IPS-18c (cell line): ENCODE measurements around the gene RPRML.
"Not testable (repeated sequence)": the region's sequence is repeated elsewhere in the genome, so short reads cannot be mapped to it uniquely, and the experiment has no call there.

Source experiments
- H3K4me3 ChIP-seq: 2 replicates; pipeline ENCODE4 v1.7.0; 2013; ENCODE audit warnings: low read depth, mild to moderate bottlenecking, low read length, moderate library complexity; ENCODE audit not compliant: insufficient read depth
- H3K9me3 ChIP-seq: one replicate; pipeline ENCODE4 v1.6.1; 2013; ENCODE audit warnings: mild to moderate bottlenecking, low read length, moderate library complexity; ENCODE audit not compliant: control insufficient read depth, insufficient read depth

Gene RPRML

GRCh38 chr17:46979147-46979863, at the start of gene RPRML:
Gene RPRML (minus strand): TSS chr17:46979253. CDS start chr17:46979007, 246 bp downstream.
- H3K9me3 ChIP-seq, result peaks cover 2% of the 10 kb centered on the region
- H3K4me3 ChIP-seq, result peak within 1 kb of the TSS; percentile 64

GRCh38 chr17:47016966-47017365, 37.9 kb upstream of the RPRML start:
- not testable (repeated sequence) for H3K9me3 ChIP-seq, H3K4me3 ChIP-seq

DNA sequence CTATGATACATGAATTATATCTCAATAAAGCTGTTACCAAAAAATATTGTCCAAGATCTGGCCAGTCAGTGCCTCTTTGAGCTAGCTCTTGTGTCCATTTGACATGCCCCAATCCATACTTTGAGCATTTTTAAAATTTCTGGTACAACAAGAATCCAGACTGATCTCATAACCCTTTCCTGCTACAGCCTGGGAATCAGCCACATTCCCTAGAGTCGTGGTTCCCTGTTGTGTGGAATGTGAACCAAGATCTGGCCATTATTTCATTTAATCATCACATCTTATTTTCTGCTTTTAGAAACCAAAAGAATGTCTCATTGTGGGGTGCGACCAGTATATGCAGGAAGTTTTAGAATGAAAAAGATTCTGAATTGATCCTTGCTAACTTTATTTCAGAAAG, 34.3 kb upstream of the RPRML start:
- Histone ChIP-seq H3K9me3 (no peaks in the 10 kb centered on the region), H3K4me3 (no peak overlapping the region)

GRCh38 chr17:47012457-47012856, 33.4 kb upstream of the RPRML start:
- Histone ChIP-seq H3K9me3 (no peaks in the 10 kb centered on the region), H3K4me3 (no peak overlapping the region)

DNA sequence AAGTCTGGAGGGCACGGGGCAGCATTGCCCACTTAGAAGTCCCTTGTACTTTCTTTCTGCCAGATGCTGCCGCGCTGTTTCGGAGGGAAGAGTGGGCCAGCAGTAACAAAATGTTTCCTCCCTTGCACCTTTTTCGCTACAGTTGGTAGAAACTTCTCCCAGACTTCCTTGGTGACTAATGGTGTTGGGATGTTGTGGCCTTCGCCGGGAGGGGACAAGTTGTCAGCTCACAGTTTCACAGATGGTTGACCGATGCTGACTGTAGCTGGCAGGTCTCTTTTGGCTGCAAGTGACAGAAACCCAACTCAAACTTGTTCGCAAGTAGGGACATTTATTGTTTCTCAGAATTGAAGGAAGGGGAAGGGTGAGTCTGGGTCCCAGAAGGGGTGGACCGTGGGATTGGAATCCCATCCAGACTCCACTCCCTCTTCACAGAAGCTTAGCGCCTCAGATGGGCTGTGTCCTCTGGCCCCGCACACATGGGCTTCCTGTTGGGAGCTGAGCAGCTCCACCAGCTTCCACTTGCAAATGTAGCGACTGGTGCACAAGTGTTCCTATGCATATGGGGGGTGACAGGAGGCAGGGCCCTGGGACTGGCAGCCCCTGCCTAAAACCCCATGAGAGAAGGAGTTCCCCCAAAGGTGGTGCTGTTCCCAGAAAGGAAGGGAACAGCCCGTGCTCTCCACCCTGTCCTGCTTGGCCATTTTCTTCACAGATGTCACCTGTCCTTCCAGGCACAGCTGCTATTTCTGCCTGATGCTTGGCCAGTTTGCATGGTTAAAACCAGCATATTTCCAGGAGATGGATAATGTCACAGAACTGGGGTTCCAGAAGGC, 30.9 kb upstream of the RPRML start:
- Histone ChIP-seq H3K9me3 (no peaks in the 10 kb centered on the region), H3K4me3 (no peak overlapping the region)

DNA sequence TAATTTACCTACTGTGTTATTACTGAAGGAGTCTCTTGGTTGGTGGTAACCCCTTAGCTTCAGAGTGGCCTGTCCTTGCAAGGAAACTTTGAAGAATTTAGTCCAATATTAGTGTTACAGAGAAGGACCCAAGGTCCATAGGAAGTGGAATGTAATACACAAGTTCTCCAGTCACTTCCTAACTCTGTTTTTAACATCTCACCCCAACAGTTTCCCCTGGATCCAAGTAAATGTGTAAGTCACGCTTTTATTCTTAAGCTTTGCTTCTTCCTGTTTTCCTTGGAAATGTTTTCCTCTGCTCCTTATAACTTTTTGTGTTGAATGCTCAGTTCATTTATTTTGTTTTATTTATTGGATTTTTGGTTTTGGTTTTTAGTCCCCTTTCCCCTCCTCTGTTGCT, 25.9 kb upstream of the RPRML start:
- Histone ChIP-seq H3K4me3 (no peak overlapping the region), H3K9me3 (no peaks in the 10 kb centered on the region)

DNA sequence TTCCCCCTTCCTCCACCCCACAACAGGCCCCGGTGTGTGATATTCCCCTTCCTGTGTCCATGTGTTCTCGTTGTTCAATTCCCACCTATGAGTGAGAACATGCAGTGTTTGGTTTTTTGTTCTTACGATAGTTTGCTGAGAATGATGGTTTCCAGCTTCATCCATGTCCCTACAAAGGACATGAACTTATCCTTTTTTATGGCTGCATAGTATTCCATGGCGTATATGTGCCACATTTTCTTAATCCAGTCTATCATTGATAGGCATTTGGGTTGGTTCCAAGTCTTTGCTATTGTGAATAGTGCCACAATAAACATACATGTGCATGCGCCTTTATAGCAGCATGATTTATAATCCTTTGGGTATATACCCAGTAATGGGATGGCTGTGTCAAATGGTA, 24.8 kb upstream of the RPRML start:
- H3K4me3 ChIP-seq, H3K9me3 ChIP-seq: not testable (repeated sequence)

DNA sequence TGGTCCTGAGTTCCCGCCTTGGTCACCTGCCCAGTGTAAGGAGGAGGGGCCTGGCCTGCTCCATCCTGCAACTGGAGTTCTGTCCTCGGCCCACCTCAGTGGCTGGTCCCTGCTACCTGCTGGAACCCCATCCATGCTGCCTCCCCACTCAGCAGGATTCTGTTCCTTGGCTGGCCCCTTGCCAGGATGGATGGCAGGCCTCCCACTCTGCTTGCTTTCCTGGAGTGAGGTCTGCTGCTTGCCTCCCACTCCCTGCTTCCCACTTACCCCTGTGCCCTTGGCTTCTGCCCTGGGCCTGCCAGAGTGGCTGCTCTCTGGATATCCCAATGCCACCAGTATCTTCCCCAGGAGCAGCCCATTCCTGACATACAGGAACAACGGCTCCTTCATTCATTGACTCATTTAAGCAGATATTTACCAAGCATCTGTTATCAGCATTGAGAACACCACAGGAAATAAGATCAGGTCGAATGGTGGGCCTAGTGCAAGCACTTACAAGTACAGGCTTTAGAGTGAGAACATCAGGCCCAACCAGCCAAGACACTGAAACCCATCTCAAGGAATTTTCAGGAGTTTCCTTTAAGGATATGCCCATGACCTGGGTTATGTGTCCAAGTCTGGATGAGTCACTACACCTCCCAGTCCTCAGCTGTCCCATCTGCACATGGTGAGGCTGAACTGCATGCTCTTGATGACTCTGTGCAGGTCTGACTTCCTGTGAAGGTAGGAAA, 17.0 kb upstream of the RPRML start:
- Histone ChIP-seq H3K4me3 (no peak overlapping the region), H3K9me3 (no peaks in the 10 kb centered on the region)

GRCh38 chr17:46994993-46995392, 15.9 kb upstream of the RPRML start:
- no peaks in the 10 kb centered on the region for H3K9me3 ChIP-seq
- H3K4me3 ChIP-seq, result no peak overlapping the region

- Histone ChIP-seq H3K9me3 (no peaks in the 10 kb centered on the region), H3K4me3 (no peak overlapping the region)
These were observed 12.6 kb upstream of the RPRML start for GRCh38 chr17:46991617-46992016.

- Histone ChIP-seq H3K4me3 (no peak overlapping the region), H3K9me3 (no peaks in the 10 kb centered on the region)
These were observed 10.8 kb upstream of the RPRML start for GRCh38 chr17:46989637-46990431.

- H3K4me3 ChIP-seq, H3K9me3 ChIP-seq: not testable (repeated sequence)
These were observed 8.9 kb upstream of the RPRML start for GRCh38 chr17:46987927-46988326.

GRCh38 chr17:46986366-46986765, 7.3 kb upstream of the RPRML start:
- Histone ChIP-seq H3K4me3 (no peak overlapping the region), H3K9me3 (no peaks in the 10 kb centered on the region)

- Histone ChIP-seq H3K9me3 (no peaks in the 10 kb centered on the region), H3K4me3 (no peak overlapping the region)
These were observed 5.8 kb upstream of the RPRML start for GRCh38 chr17:46984892-46985291.

GRCh38 chr17:46984341-46984740, 5.3 kb upstream of the RPRML start:
- Histone ChIP-seq H3K9me3 (no peaks in the 10 kb centered on the region), H3K4me3 (no peak overlapping the region)

GRCh38 chr17:46983782-46984181, 4.7 kb upstream of the RPRML start:
- H3K4me3 ChIP-seq, result no peak overlapping the region
- no peaks in the 10 kb centered on the region for H3K9me3 ChIP-seq

DNA sequence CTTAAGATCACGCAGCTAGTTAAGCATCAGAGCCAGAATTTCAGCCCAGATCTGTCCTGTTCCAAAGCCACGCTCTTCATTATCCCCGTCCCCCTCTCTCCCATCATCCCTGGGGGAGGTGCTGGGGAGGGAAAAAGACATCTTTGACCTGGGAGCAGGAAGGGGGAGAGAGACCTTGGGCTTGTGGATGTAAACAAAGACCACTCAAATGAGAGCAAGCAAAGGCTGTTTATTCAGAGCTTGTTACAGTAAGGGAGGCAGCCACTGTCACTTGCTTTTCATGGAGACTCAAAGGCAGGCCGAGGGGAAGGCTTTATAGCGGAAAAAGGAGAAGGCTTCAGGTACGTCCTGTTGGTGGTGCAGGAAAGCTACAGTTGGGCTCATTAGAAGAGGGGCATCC, 3.5 kb upstream of the RPRML start:
- H3K9me3 ChIP-seq, result peaks cover 2% of the 10 kb centered on the region
- H3K4me3 ChIP-seq, result no peak overlapping the region
